ENCODE measurements around the gene C2orf42. TPM values are rescaled to one million over a fixed set of nuclear protein-coding genes. Genes with fewer than 3 reads are reported as not detected.

The C2orf42 gene
- total and polyA plus RNA-seq, 2 of the 4 experiments (the other 2 are of a cell fraction) = 7.5 to 31.5 TPM

GRCh38 chr2:70191244-70191735 lies 471 bp upstream of the C2orf42 start:
- ATAC-seq (ENCODE audit: low read depth) (no peak), DNase-seq (no peak)
- intact Hi-C loops (cut with micrococcal nuclease) = no loop called here
- dilution Hi-C loops (cut with HindIII; ENCODE audit: low sequenced_read_pairs, unreplicated experiment) = no loop called here
- Histone ChIP-seq H2BK5ac (ENCODE audit: low read depth, low read length, poor library complexity, severe bottlenecking) (peak overlapping the region; percentile 45), H3K9me3 (ENCODE audit: control insufficient read depth, insufficient read depth, low read length) (no peaks in the 10 kb centered on the region), H3K9me1 (ENCODE audit: insufficient read depth, low read length) (no peaks in the 10 kb centered on the region), H3K4me1 (ENCODE audit: control insufficient read depth, insufficient read depth, low read length) (no peaks in the 10 kb centered on the region), H3K4ac (ENCODE audit: low read depth, low read length) (peak overlapping the region; percentile 74), H2BK20ac (ENCODE audit: low read depth, low read length) (no peak overlapping the region), H4K5ac (ENCODE audit: low read depth, low read length) (peak overlapping the region; percentile 65), H3K36me3 (ENCODE audit: control insufficient read depth, insufficient read depth, low read length) (no peaks in the 10 kb centered on the region), H3K27ac (ENCODE audit: insufficient read depth, low read length) (peak overlapping the region; percentile 27), H4K20me1 (ENCODE audit: insufficient read depth, low read length) (no peaks in the 10 kb centered on the region), H2AFZ (replicated peaks; ENCODE audit: low read length, poor library complexity) (peak overlapping the region; percentile 98), H3K79me1 (ENCODE audit: low read depth in 1 of 2, low read length in 2 of 2) (peaks cover 3 to 10% of the 10 kb centered on the region in 2 experiments; a peak in 3 of 4 replicates), H3K14ac (replicated peaks; ENCODE audit: low read depth, low read length) (peak overlapping the region; percentile 82), H2BK15ac (ENCODE audit: low read depth, low read length) (no peak overlapping the region), H3K4me3 (ENCODE audit: insufficient read depth, low read depth, low read length) (peak overlapping the region; percentile 34), H4K91ac (ENCODE audit: insufficient read depth, low read depth, low read length) (peak overlapping the region; percentile 65; the same call in 1 of the 2 replicates), H3K18ac (ENCODE audit: low read depth, low read length) (no peak overlapping the region), H2AK9ac (replicated peaks; ENCODE audit: low read depth, low read length, poor library complexity) (peak overlapping the region; percentile 66), H2AK5ac (ENCODE audit: low read depth, low read length) (peak overlapping the region; percentile 24; the same call in 1 of the 2 replicates), H4K8ac (ENCODE audit: low read depth in 2 of 2, low read length in 2 of 2) (peak overlapping the region; percentile 82 to 99), H2BK120ac (ENCODE audit: low read depth, low read length) (no peak overlapping the region), H3K4me2 (ENCODE audit: low read depth, low read length) (peak overlapping the region; percentile 77), H3K27me3 (ENCODE audit: control insufficient read depth, insufficient read depth, low read length) (no peaks in the 10 kb centered on the region), H3K9ac (ENCODE audit: low read depth, low read length) (peak overlapping the region; percentile 51; the same call in 1 of the 2 replicates), H3K56ac (ENCODE audit: extremely low read depth, insufficient read depth, low read length) (no peak overlapping the region), H3K23ac (ENCODE audit: low read depth, low read length) (peak overlapping the region; percentile 75; the same call in 1 of the 2 replicates)
- TF ChIP-seq POLR2A (IDR thresholded peaks at IDR 0.05; ENCODE audit: low read depth, low read length) (no peak), NFE2L2 (IDR thresholded peaks at IDR 0.05; ENCODE audit: low read depth, low read length) (no peak), BHLHE40 (IDR thresholded peaks at IDR 0.05; ENCODE audit: low read depth, low read length) (no peak), FOS (IDR thresholded peaks at IDR 0.05; ENCODE audit: low read depth, low read length) (no peak), MAZ (IDR thresholded peaks at IDR 0.05; ENCODE audit: borderline replicate concordance, low read depth, low read length) (no peak), SMC3 (IDR thresholded peaks at IDR 0.05; ENCODE audit: low read depth, low read length) (no peak), ELK1 (IDR thresholded peaks at IDR 0.05; ENCODE audit: borderline replicate concordance, low read depth, low read length) (no peak)
- 88% methylated on average over 5 of the region's 13 CpGs; no CpG with 5 or more reads in 1 of the 2 experiments for WGBS, 2 experiments (ENCODE audit: extremely low coverage in 2 of 2, insufficient read length in 1 of 2)
- BruUV-seq (replicated peaks) = no TSS peak
- ChIA-PET POLR2A (ENCODE audit: unreplicated experiment) (interaction anchor here (0.6 to 0.8 kb wide), 4 partner anchors 10 to 39 kb away, joined by 3 to 9 read pairs (median 4); no protein-coding TSS in a partner anchor), CTCF (no interaction called here)
- in situ Hi-C loops (cut with MboI; ENCODE audit: low sequenced_read_pairs) = no loop called here
